Endometrium (tissue), 2 donors: ENCODE data around the gene HLA-DOA.

Experiments
- FAIRE-seq: peaks from 2 replicates; lab custom pipeline; 2012; peaks lifted over from hg19 to GRCh38; lab: Jason Lieb, UNC
- donor health status: control.
- donor health status: control.

Gene HLA-DOA

GRCh38 chr6:33008944-33009861 lies at the start of gene HLA-DOA:
Gene HLA-DOA, minus strand, starts transcription at chr6:33009591.
- no peak for FAIRE-seq

- no peak for FAIRE-seq
Measured at GRCh38 chr6:33057222-33058150, 48.1 kb upstream of the HLA-DOA start.

GRCh38 chr6:33053230-33053629 lies 43.8 kb upstream of the HLA-DOA start:
- no peak for FAIRE-seq

DNA sequence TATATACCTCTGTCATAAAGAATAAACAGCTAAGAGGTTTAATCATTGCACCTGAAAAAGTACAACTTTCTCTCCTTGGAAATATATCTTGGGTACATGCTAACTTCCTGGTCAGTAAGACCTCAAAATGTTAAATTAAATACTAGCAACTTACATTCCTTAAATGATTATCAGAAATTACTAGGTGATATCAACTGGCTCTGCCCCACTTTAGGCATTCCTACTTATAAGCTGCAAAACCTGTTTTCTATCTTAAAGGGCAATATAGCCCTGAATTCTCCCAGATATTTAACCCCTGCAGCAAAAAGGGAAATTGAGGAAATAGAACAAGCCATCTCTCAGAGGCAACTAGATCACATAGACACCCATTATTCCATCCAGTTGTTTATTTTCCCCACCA lies 43.2 kb upstream of the HLA-DOA start:
- FAIRE-seq, result no peak

GRCh38 chr6:33050014-33050810 lies 40.8 kb upstream of the HLA-DOA start:
- no peak for FAIRE-seq

DNA sequence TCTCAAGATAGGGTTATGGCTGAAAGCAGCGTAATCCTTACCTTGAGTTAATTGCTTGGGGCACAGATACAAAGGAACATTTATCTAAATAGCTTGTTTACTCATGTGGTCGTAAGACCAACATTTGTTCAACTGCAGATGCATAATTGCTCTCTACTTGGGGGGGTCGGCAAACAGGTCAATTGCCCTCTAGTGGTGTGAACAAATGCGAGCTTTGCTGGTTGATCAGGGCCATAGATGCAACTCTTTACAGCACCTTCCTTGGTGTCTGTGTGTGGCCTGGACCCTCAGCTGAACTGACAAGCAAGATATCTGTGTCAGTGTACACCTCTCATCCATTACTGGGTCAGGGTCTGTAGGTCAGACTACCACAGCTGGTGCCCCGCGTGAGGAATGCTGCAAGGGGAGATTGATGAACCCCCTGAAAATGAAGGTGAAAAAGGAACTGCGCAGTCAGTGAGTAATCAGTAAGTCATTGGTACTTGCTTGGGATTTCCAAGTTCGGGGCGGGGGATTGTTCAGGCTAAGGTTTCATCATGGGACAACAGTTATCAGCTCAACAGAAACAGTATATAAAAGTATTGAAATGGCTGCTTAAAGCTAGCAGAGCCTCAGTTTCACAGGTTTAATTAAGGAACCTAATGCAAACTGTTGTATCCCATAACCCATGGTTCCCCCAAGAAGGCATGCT lies 40.1 kb upstream of the HLA-DOA start:
- no peak for FAIRE-seq

- FAIRE-seq, result no peak
Measured at GRCh38 chr6:33040157-33040556, 30.8 kb upstream of the HLA-DOA start.

- no peak for FAIRE-seq
Measured at GRCh38 chr6:33036535-33036934, 27.1 kb upstream of the HLA-DOA start.

DNA sequence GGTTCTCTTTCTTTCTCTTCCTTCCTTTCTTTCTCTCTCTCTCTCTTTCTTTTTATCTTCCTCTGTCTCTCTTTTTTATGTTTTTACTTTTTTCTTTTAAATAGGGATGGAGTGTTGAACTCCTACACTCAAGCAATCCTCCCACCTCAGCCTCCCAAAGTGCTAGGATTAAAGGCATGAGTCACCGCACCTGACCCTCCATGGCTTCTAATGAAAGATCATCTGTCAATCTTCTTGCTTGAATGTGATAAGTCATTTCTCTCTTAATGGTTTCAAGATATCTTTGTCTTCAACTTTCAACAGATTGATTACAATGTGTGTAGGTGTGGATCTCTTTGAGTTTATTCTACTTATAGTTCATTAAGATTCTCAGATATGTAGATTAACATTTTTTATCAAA lies 25.2 kb upstream of the HLA-DOA start:
- FAIRE-seq, result no peak

GRCh38 chr6:33030245-33030644 lies 20.9 kb upstream of the HLA-DOA start:
- FAIRE-seq, result no peak

- no peak for FAIRE-seq
Measured at GRCh38 chr6:33029328-33030184, 20.2 kb upstream of the HLA-DOA start.

GRCh38 chr6:33028220-33028849 lies 18.9 kb upstream of the HLA-DOA start:
- no peak for FAIRE-seq

DNA sequence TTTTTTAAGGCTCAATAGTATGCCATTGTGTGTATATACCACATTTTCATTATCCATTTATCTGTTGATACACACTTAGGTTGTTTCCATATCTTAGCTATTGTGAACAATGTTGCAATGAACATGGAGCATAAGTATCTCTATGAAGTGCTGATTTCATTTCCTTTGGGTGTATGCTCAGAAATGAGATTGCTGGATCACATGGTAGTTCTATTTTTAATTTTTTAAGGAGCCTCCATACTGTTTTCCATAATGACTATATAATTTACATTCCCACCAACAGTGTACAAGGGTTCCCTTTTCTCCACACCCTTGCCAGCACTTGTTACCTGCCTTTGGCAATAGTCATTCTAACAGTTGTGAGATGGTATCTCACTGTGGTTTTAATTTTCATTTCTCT lies 15.1 kb upstream of the HLA-DOA start:
- no peak for FAIRE-seq

- no peak for FAIRE-seq
Measured at GRCh38 chr6:33023536-33023935, 14.1 kb upstream of the HLA-DOA start.

DNA sequence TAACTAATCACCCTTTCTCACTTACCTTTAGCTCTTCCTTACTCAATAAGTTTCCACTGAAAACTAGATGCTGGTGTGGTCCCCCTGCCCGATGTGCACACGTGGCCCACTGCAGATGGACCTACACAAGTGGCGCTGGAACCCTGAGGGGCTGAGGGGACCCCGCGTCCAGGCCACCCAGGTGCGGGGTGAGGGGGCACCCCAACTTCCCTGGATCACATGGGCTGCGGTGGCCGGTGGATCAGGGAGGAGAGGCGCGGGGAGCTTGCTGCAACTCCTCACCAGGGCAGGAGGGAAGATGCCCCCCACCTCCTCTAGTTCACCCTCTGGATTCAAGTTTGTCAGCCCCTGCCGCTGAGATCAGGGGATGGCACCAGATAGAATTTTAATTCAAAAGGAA lies 12.5 kb upstream of the HLA-DOA start:
- FAIRE-seq, result no peak

DNA sequence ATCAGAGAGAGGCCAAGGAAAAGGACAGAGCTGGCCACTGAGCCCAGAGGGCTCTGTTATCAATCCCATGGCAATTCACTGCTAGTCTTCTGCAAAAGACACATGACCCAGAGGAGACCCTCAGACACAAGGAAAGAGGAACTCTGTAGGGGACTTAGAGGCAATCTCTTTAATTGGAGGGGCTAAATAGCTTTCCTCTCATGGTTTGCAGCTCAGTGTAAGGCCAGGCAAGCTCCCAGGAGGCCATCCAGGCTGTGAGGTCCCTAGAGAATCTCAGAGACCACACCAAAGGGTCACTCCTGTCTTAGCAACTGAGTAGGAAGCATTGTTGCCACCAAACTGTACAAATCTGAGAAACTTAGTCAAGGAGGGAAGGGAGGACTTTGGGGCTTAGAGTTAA lies 10.0 kb upstream of the HLA-DOA start:
- FAIRE-seq, result no peak

- peak; percentile 45 for FAIRE-seq
Measured at GRCh38 chr6:33018904-33019303, 9.5 kb upstream of the HLA-DOA start.

DNA sequence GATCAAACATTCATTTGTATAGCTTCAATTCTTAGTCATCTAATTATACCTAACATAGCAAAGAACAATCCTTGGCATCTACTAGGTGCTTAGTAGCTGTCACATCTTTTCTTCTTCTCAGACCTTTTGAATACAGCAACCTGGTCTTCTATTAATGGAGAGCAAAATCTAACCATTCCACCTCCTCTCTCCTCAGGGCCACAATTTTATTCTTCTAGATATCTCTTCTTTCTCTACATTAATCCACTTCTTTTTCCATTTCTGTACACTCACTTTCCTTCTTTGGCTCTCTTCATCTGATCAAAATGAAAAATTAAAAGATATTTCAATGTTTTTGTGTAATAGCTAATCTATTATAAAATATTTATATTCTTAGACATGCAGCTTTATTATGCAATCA lies 9.0 kb upstream of the HLA-DOA start:
- FAIRE-seq, result no peak

GRCh38 chr6:33017694-33018353 lies 8.4 kb upstream of the HLA-DOA start:
- FAIRE-seq, result no peak

DNA sequence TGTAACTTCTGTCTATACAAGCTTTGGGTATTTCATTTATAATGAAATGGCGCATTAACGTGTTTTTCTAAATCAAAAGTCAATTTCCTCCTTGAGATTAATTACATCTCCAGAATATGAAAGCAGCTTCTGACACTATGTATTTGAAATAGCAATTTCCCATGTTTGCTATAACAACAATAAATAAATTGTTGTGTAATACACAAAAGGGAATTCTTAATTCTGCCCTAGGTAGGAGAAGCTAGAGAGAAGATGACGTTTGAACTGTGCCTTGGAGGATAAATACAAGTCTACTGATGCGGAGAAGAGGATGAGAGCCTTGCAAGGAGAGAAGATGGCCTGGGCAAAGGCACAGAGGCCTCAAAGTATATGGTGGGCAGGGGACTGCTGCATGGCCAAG lies 7.6 kb upstream of the HLA-DOA start:
- FAIRE-seq, result no peak
